HG03095 (cell line): ENCODE data around the gene POLR1E.

Experiments
- ATAC-seq: cut with Tn5 transposase; IDR thresholded peaks from one replicate; pipeline ENCODE4 v1.9.1; 2021; ENCODE audit warnings: moderate library complexity; ENCODE audit not compliant: unreplicated experiment

Gene POLR1E

GRCh38 chr9:37531699-37532098 lies 46.0 kb downstream of the POLR1E start:
- ATAC-seq = peak; percentile 67

GRCh38 chr9:37534412-37534811 lies 48.7 kb downstream of the POLR1E start:
- no peak for ATAC-seq

GRCh38 chr9:37534901-37535300 lies 49.2 kb downstream of the POLR1E start:
- ATAC-seq = no peak

- no peak for ATAC-seq
Observed at GRCh38 chr9:37538099-37538498, 52.4 kb downstream of the POLR1E start.

- ATAC-seq = no peak
Observed at GRCh38 chr9:37539634-37540033, 53.9 kb downstream of the POLR1E start.

- no peak for ATAC-seq
Observed at GRCh38 chr9:37540634-37541033, 54.9 kb downstream of the POLR1E start.

- ATAC-seq = no peak
Observed at GRCh38 chr9:37541465-37541864, 55.7 kb downstream of the POLR1E start.

GRCh38 chr9:37542488-37542887 lies 56.7 kb downstream of the POLR1E start:
- no peak for ATAC-seq

GRCh38 chr9:37542895-37543294 lies 57.1 kb downstream of the POLR1E start:
- no peak for ATAC-seq

- ATAC-seq = no peak
Observed at GRCh38 chr9:37543468-37543867, 57.7 kb downstream of the POLR1E start.

- ATAC-seq = no peak
Observed at GRCh38 chr9:37547328-37547878, 61.7 kb downstream of the POLR1E start.

- no peak for ATAC-seq
Observed at GRCh38 chr9:37549527-37549926, 63.8 kb downstream of the POLR1E start.

GRCh38 chr9:37550781-37551180 lies 65.0 kb downstream of the POLR1E start:
- no peak for ATAC-seq

- ATAC-seq = no peak
Observed at GRCh38 chr9:37551468-37551867, 65.7 kb downstream of the POLR1E start.

GRCh38 chr9:37551888-37552287 lies 66.1 kb downstream of the POLR1E start:
- ATAC-seq = no peak
